Spinal cord (tissue), 10 donors: ENCODE measurements around the gene AMPH. TPM values are rescaled to one million over a fixed set of nuclear protein-coding genes. Genes with fewer than 3 reads are reported as not detected.
"Not testable (repeated sequence)": the region's sequence is repeated elsewhere in the genome, so short reads cannot be mapped to it uniquely, and the experiment has no call there.

Source experiments
- DNase-seq, 6 donors: peaks; one replicate each; pipeline versions ENCODE4 v3.0.0 to v3.0.0-alpha.2; 2013 to 2015; ENCODE audit warnings: low spot score in 6 of 6, low read depth in 4 of 6
- H3K27ac ChIP-seq: one replicate; pipeline ENCODE4 v1.5.1; 2013; ENCODE audit warnings: low read depth, low read length, control low read depth
- H3K27me3 ChIP-seq: one replicate; pipeline ENCODE4 v1.6.1; 2013; ENCODE audit warnings: low read length; ENCODE audit not compliant: control insufficient read depth, insufficient read depth
- H3K36me3 ChIP-seq: one replicate; pipeline ENCODE4 v1.6.1; 2013; ENCODE audit warnings: low read length; ENCODE audit not compliant: control insufficient read depth, insufficient read depth
- H3K4me1 ChIP-seq: one replicate; pipeline ENCODE4 v1.6.1; 2013; ENCODE audit warnings: low read length; ENCODE audit not compliant: control insufficient read depth, insufficient read depth
- H3K4me3 ChIP-seq: one replicate; pipeline ENCODE4 v1.5.1; 2013; ENCODE audit warnings: low read depth, low read length, control low read depth
- H3K9me3 ChIP-seq: one replicate; pipeline ENCODE4 v1.6.1; 2013; ENCODE audit warnings: low read length; ENCODE audit not compliant: control insufficient read depth, insufficient read depth
- WGBS: methylation state at CpG from one replicate; pipeline ENCODE4 v1.1.5; 2013; ENCODE audit warnings: missing lambda C conversion rate; ENCODE audit not compliant: insufficient coverage; 5-methylcytosine and 5-hydroxymethylcytosine counted together
- polyA plus RNA-seq, 2 donors: library from polyadenylated mRNA; unstranded; fragments of 120-200 nt; gene quantifications; one replicate each; pipeline ENCODE4 v1.2.1, GENCODE V29; 2013; ENCODE audit not compliant: insufficient read length in 2 of 2
- small RNA-seq: library from RNA; depleted of rRNA; stranded (forward); fragments of <200 nt; gene quantifications from one replicate; pipeline ENCODE3, GENCODE V24; 2014; ENCODE audit warnings: low replicate concordance
- total RNA-seq, 2 donors: library from RNA; depleted of rRNA in 1 of 2; stranded (reverse); fragments of 120-200 nt in 1 of 2; fragments of >200 nt in 1 of 2; gene quantifications; one replicate each; pipeline versions ENCODE4 v1.2.3 to v1.2.4, GENCODE V29; 2013 to 2014
- donor health status: healthy.

Gene AMPH
- total and polyA plus RNA-seq, 4 donors: 37.3 to 116 (median 95.3) TPM

DNA sequence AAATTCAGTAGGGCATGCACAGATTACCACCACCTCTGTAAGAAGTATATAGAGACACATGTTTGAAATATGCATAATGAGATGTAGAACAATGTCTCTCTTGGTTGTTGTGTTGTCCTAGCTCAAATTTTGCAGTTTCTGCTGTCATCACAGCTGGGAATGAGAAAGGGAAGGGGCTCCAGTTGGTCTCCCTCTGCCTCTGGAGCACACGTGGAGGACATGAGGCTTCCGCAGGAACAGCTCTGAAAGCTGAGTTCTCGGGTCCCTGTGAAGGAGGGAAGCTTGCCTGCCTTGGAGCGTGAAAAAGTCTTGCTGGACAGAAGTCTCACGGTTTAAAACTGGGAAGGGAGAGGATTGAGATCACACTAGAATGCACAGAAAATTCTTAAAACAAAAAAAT lies 289.0 kb downstream of the AMPH start:
- not testable (repeated sequence) for H3K4me1 ChIP-seq, H3K27me3 ChIP-seq, H3K4me3 ChIP-seq, H3K9me3 ChIP-seq, H3K36me3 ChIP-seq, H3K27ac ChIP-seq
- DNase-seq: peak in 1 of 6 donors; percentile 0
- WGBS: 75% methylated on average over 2 of the region's 5 CpGs

DNA sequence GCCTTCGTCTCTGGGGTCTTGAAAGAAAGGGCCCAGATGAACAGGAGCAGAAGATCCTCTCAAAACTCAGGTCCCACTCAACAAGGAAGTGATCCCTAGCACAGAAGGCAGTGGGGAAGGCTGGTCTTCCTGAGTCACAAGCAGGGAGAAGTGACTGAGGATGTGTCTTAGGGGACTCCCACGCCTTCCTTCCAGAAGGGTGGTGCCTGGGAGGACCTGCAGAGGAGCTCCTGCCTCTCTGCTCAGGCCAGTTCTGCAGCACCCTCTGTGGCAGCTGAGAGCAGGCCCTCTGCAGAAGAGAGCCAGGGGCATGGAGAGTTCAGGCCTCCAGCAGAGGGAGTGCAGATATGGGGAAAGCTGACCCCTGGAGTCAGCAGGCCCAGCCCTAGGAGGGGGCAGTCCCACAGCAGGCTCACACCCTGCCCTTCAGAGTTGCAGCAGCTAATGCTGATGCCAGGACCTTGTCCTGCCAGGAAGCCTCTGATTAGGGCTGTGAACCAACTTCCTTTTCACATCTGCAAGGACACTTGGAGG lies 289.9 kb downstream of the AMPH start:
- not testable (repeated sequence) for H3K36me3 ChIP-seq, H3K27ac ChIP-seq
- 83% methylated on average over 2 of the region's 2 CpGs for WGBS

DNA sequence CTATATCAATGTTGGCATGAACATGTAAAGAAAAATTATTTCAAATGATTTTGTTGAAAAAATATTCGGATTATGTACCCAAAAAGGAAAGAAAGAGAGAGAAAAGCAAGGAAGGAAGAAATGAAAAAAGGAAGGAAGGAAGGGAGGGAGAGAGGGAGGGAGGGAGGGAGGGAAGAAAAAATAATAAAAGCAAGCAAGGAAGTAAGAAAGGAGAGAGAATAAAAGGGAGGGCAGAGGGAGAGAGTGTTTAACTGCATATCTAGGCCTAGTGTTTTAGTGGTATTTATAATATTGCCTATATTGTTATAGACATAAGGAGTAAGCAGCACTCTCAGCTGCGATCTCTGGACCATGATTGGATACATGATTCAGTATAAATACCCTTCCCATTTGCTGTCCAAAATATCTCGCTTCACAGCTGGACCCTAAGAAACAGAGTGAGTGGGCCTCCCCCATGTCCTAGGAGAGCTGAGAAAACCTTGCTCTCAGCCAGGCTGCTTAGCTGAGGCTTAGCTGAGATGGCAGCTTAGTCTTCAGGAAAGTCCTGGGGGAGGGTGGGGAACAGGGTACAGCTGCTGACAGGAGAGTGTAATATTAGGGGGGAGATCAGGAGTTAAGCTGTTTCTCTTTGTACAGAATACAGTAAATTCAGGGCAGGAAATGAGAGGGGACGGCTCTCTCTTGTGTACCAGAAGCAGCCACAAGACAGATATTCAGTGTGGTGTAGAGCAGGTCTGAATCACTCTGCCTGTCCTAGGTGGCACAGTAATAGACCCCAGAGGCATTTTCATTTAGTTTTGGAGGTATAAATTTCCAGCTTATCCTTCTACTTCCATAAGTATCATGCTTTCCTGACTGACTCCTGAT lies 291.0 kb downstream of the AMPH start:
- H3K27me3 ChIP-seq: no peaks in the 10 kb centered on the region
- peak in 1 of 6 donors; percentile 9 for DNase-seq
- WGBS: 90% methylated on average over 2 of the region's 4 CpGs
- H3K4me3 ChIP-seq: no peak overlapping the region
- H3K4me1 ChIP-seq: peaks cover 9% of the 10 kb centered on the region
- no peaks in the 10 kb centered on the region for H3K9me3 ChIP-seq
- H3K36me3 ChIP-seq: no peaks in the 10 kb centered on the region
- no peak overlapping the region for H3K27ac ChIP-seq

More for the DNA sequence above, 289.9 kb downstream of the AMPH start:
- not testable (repeated sequence) for H3K27me3 ChIP-seq, DNase-seq, H3K9me3 ChIP-seq, H3K4me3 ChIP-seq, H3K4me1 ChIP-seq

DNA sequence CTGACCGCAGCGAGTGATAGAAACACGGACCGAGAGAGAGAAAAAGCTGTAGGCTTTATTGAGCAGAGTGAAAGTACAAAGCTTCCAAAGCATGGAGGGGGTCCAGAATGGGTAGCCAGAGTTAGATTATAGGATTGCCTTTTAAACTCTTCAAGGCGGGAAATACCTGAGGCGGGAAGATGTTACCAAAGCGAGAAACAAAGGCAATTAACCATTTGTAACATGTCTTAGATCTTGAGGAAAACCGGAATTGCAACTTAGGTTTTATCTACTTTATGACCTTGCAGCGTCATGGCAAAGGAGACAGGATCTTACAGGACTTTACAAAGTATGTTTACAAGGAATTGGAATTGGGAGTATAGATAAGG lies 295.0 kb downstream of the AMPH start:
- not testable (repeated sequence) for H3K27ac ChIP-seq, H3K4me3 ChIP-seq, H3K4me1 ChIP-seq, H3K9me3 ChIP-seq, H3K36me3 ChIP-seq, H3K27me3 ChIP-seq
- 90% methylated on average over 5 of the region's 9 CpGs for WGBS
- peak in 1 of 6 donors; percentile 0 for DNase-seq

DNA sequence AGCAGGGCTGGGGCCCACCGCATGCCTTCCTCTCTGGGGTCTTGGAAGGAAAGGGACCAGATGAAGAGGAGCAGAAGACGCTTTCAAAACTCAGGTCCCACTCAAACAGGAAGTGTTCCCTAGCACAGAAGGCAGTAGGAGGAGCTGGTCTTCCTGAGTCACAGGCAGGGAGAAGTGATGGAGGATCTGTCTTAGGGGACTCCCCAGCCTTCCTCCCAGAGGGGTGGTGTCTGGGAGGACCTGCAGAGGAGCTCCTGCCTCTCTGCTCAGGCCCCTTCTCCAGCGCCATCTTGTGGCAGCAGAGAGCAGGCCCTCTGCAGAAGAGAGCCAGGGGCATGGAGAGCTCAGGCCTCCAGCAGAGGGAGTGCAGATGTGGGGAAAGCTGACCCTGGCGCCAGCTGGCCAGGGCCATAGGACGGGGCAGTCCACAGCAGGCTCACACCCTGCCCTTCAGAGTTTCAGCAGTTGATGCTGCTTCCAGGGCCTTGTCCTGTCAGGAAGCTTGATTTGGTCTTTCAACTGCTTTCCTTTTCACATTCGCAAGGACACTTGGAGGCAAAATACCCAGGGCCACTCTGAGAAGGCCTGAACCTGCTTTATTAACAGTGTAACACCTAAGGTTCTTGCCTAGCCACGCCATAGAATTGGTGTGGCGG lies 295.6 kb downstream of the AMPH start:
- Histone ChIP-seq H3K4me1 (peaks cover 5% of the 10 kb centered on the region), H3K27me3 (no peaks in the 10 kb centered on the region), H3K4me3 (no peak overlapping the region), H3K9me3 (no peaks in the 10 kb centered on the region), H3K36me3 (no peaks in the 10 kb centered on the region), H3K27ac (no peak overlapping the region)
- peak in 3 of 6 donors; percentile 26 to 72 (median 37) for DNase-seq
- 71% methylated on average over 8 of the region's 8 CpGs for WGBS

DNA sequence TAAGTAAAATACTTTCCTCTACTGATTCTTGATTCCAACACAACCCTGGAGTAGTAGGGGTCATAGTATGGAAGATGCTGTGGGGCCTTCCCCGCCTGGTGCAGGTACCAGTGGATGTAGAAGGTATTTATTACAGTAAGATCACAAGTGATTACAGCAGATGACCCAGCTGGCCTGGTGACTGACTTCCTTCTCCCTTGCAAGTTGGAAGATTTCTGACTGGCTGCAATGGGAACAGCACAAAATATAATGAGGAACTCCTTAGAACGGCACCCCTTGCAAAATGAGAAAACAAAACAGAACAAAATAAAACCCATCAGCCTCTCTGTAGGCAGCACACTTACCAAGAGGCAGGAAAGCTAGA lies 296.1 kb downstream of the AMPH start:
- H3K27ac ChIP-seq: no peak overlapping the region

DNA sequence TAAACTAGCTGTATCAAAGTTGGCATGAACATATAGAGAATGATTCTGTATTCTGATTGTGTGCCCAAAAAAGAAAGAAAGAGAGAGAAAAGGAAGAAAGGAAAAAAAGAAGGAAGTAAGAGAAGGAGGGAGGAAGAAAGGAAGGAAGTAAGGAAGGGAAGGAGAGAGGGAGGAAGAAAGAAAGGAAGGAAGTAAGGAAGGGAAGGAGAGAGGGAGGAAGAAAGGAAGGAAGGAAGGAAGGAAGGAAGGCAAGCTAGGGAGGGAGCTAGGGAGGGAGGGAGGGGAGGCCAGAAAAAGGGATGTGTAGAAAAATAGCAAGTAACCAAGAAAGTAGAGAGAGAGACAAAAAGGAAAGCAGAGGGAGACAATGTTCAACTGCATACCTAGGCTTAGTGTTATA lies 297.0 kb downstream of the AMPH start:
- Histone ChIP-seq H3K9me3 (no peaks in the 10 kb centered on the region), H3K4me1 (peaks cover 5% of the 10 kb centered on the region), H3K4me3 (no peak overlapping the region), H3K27ac (no peak overlapping the region), H3K36me3 (no peaks in the 10 kb centered on the region), H3K27me3 (no peaks in the 10 kb centered on the region)
- DNase-seq: peak in 1 of 6 donors; percentile 0

More for the DNA sequence above, 296.1 kb downstream of the AMPH start:
- H3K36me3 ChIP-seq: no peaks in the 10 kb centered on the region
- H3K4me3 ChIP-seq: no peak overlapping the region
- no CpG with 5 or more reads among the region's 2 CpGs for WGBS
- peak in 1 of 6 donors; percentile 0 for DNase-seq
- H3K9me3 ChIP-seq: no peaks in the 10 kb centered on the region
- peaks cover 5% of the 10 kb centered on the region for H3K4me1 ChIP-seq
- no peaks in the 10 kb centered on the region for H3K27me3 ChIP-seq

Small RNAs within 50 kb of the gene (small RNA-seq; reads per million reads assigned to genes)
- not detected for gene RN7SL83P
- gene TRGV6: not detected
